Measurements from ENCODE around the gene RNH1. TPM values are rescaled to one million over a fixed set of nuclear protein-coding genes. Genes with fewer than 3 reads are reported as not detected.
A peak's percentile ranks its signal among the peaks of the same experiment; 100 is the strongest.
"Not testable (repeated sequence)": the region's sequence is repeated elsewhere in the genome, so short reads cannot be mapped to it uniquely, and the experiment has no call there.

RNH1 gene
- total RNA-seq, 1 experiment from 2014 or later, result 240 TPM

- DNase-seq (ENCODE audit: low read depth), result no peak
These were observed 13.6 kb upstream of the RNH1 start for GRCh38 chr11:520428-521176.

GRCh38 chr11:518463-519202, 11.6 kb upstream of the RNH1 start:
- peak; percentile 97 for DNase-seq (ENCODE audit: low read depth)

- not testable (repeated sequence) for DNase-seq (ENCODE audit: low read depth)
These were observed 10.1 kb upstream of the RNH1 start for GRCh38 chr11:516918-517685.

- DNase-seq (ENCODE audit: low read depth), result no peak
These were observed 9.4 kb upstream of the RNH1 start for GRCh38 chr11:516400-516799.

- DNase-seq (ENCODE audit: low read depth), result no peak
These were observed 8.1 kb upstream of the RNH1 start for GRCh38 chr11:515131-515530.

- no peak for DNase-seq (ENCODE audit: low read depth)
These were observed 7.6 kb upstream of the RNH1 start for GRCh38 chr11:514606-515005.

- no peak for DNase-seq (ENCODE audit: low read depth)
These were observed 5.9 kb upstream of the RNH1 start for GRCh38 chr11:512761-513595.

- no peak for DNase-seq (ENCODE audit: low read depth)
These were observed 1.9 kb upstream of the RNH1 start for GRCh38 chr11:508956-509355.

GRCh38 chr11:507727-508515, 879 bp upstream of the RNH1 start:
- DNase-seq (ENCODE audit: low read depth), result no peak

GRCh38 chr11:506238-506994, 626 bp downstream of the RNH1 start:
- peak; percentile 94 for DNase-seq (ENCODE audit: low read depth)

- DNase-seq (ENCODE audit: low read depth), result no peak
These were observed 2.1 kb downstream of the RNH1 start for GRCh38 chr11:504994-505344.

- no peak for DNase-seq (ENCODE audit: low read depth)
These were observed 2.7 kb downstream of the RNH1 start for GRCh38 chr11:504053-504993.

- no peak for DNase-seq (ENCODE audit: low read depth)
These were observed 3.7 kb downstream of the RNH1 start for GRCh38 chr11:503179-503981.

GRCh38 chr11:502288-503178, 4.5 kb downstream of the RNH1 start:
- DNase-seq (ENCODE audit: low read depth), result no peak

- DNase-seq (ENCODE audit: low read depth), result no peak
These were observed 5.3 kb downstream of the RNH1 start for GRCh38 chr11:501683-502287.

GRCh38 chr11:501001-501682, 5.9 kb downstream of the RNH1 start:
- DNase-seq (ENCODE audit: low read depth), result no peak
